ENCODE measurements around the gene RPTOR. TPM values are rescaled to one million over a fixed set of nuclear protein-coding genes. Genes with fewer than 3 reads are reported as not detected.

RPTOR gene
- total and polyA plus RNA-seq, 2 experiments from 2014 or later = 13.2 to 37.9 TPM

- TF ChIP-seq, protein P1, sequence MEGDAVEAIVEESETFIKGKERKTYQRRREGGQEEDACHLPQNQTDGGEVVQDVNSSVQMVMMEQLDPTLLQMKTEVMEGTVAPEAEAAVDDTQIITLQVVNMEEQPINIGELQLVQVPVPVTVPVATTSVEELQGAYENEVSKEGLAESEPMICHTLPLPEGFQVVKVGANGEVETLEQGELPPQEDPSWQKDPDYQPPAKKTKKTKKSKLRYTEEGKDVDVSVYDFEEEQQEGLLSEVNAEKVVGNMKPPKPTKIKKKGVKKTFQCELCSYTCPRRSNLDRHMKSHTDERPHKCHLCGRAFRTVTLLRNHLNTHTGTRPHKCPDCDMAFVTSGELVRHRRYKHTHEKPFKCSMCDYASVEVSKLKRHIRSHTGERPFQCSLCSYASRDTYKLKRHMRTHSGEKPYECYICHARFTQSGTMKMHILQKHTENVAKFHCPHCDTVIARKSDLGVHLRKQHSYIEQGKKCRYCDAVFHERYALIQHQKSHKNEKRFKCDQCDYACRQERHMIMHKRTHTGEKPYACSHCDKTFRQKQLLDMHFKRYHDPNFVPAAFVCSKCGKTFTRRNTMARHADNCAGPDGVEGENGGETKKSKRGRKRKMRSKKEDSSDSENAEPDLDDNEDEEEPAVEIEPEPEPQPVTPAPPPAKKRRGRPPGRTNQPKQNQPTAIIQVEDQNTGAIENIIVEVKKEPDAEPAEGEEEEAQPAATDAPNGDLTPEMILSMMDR (IDR thresholded peaks at IDR 0.05; ENCODE audit: low read depth, low read length) = no peak
- Histone ChIP-seq H3K4me3 (no peak overlapping the region), H3K36me3 (no peaks in the 10 kb centered on the region), H3K27ac (no peak overlapping the region), H3K27me3 (no peaks in the 10 kb centered on the region), H3K9me3 (ENCODE audit: low read depth) (no peaks in the 10 kb centered on the region), H3K4me1 (ENCODE audit: low read depth) (peaks cover 3% of the 10 kb centered on the region)
- no peak for DNase-seq (ENCODE audit: low read depth in 1 of 2, low spot score in 1 of 2)
These were observed 185.1 kb downstream of the RPTOR start for GRCh38 chr17:80729761-80730160.

- TF ChIP-seq, protein P1 (IDR thresholded peaks at IDR 0.05; ENCODE audit: low read depth, low read length) = no peak
- no peak for DNase-seq (ENCODE audit: low read depth in 1 of 2, low spot score in 1 of 2)
- Histone ChIP-seq H3K27ac (no peak overlapping the region), H3K9me3 (ENCODE audit: low read depth) (no peaks in the 10 kb centered on the region), H3K4me3 (no peak overlapping the region), H3K4me1 (ENCODE audit: low read depth) (peaks cover 3% of the 10 kb centered on the region), H3K27me3 (no peaks in the 10 kb centered on the region), H3K36me3 (no peaks in the 10 kb centered on the region)
These were observed 186.1 kb downstream of the RPTOR start for GRCh38 chr17:80730739-80731138.

- no peak for DNase-seq (ENCODE audit: low read depth in 1 of 2, low spot score in 1 of 2)
- Histone ChIP-seq H3K9me3 (ENCODE audit: low read depth) (no peaks in the 10 kb centered on the region), H3K4me1 (ENCODE audit: low read depth) (peaks cover 3% of the 10 kb centered on the region), H3K27me3 (no peaks in the 10 kb centered on the region), H3K4me3 (no peak overlapping the region), H3K27ac (no peak overlapping the region), H3K36me3 (no peaks in the 10 kb centered on the region)
- TF ChIP-seq, protein P1 (IDR thresholded peaks at IDR 0.05; ENCODE audit: low read depth, low read length) = no peak
These were observed 186.7 kb downstream of the RPTOR start for GRCh38 chr17:80731323-80731722.

GRCh38 chr17:80732268-80732667, 187.6 kb downstream of the RPTOR start:
- Histone ChIP-seq H3K36me3 (no peaks in the 10 kb centered on the region), H3K9me3 (ENCODE audit: low read depth) (no peaks in the 10 kb centered on the region), H3K4me1 (ENCODE audit: low read depth) (peaks cover 3% of the 10 kb centered on the region), H3K4me3 (no peak overlapping the region), H3K27me3 (no peaks in the 10 kb centered on the region), H3K27ac (no peak overlapping the region)
- DNase-seq (ENCODE audit: low read depth in 1 of 2, low spot score in 1 of 2) = no peak
- TF ChIP-seq, protein P1 (IDR thresholded peaks at IDR 0.05; ENCODE audit: low read depth, low read length) = no peak

- H3K4me1 ChIP-seq (ENCODE audit: low read depth) = no peaks in the 10 kb centered on the region
- H3K27me3 ChIP-seq = no peaks in the 10 kb centered on the region
- no peak overlapping the region for H3K27ac ChIP-seq
- TF ChIP-seq, protein P1 (IDR thresholded peaks at IDR 0.05; ENCODE audit: low read depth, low read length) = no peak
- H3K4me3 ChIP-seq = no peak overlapping the region
- H3K9me3 ChIP-seq (ENCODE audit: low read depth) = no peaks in the 10 kb centered on the region
- DNase-seq (ENCODE audit: low read depth in 1 of 2, low spot score in 1 of 2) = no peak
- no peaks in the 10 kb centered on the region for H3K36me3 ChIP-seq
These were observed 192.7 kb downstream of the RPTOR start for GRCh38 chr17:80737106-80738019.

All from cardiac muscle cell (in vitro differentiated cells and primary cell).